H9 (cell line): Measurements from ENCODE around the gene PLPPR5. TPM values are rescaled to one million over a fixed set of nuclear protein-coding genes. Genes with fewer than 3 reads are reported as not detected.

Experiments
- DNase-seq: peaks from one replicate; pipeline ENCODE4 v3.0.0-alpha.2; 2017
- H2AFZ ChIP-seq: one replicate; pipeline ENCODE4 v1.6.1; 2013; ENCODE audit warnings: mild to moderate bottlenecking, low read length, control low read depth, moderate library complexity
- H2AK5ac ChIP-seq: 2 replicates; pipeline ENCODE4 v1.6.1; 2013; ENCODE audit warnings: low read length, control low read depth, mixed read lengths; ENCODE audit not compliant: insufficient read length
- H2BK120ac ChIP-seq: one replicate; pipeline ENCODE4 v1.6.1; 2013; ENCODE audit warnings: low read depth, mild to moderate bottlenecking, low read length, control low read depth, inconsistent platforms; ENCODE audit not compliant: poor library complexity, severe bottlenecking
- H2BK12ac ChIP-seq: 2 replicates; pipeline ENCODE4 v1.6.1; 2013; ENCODE audit warnings: low read length, control low read depth, mixed read lengths, low read depth; ENCODE audit not compliant: insufficient read length
- H2BK15ac ChIP-seq: 2 replicates; pipeline ENCODE4 v1.6.1; 2013; ENCODE audit warnings: low read depth, low read length, control low read depth
- H2BK20ac ChIP-seq: one replicate; pipeline ENCODE4 v1.6.1; 2013; ENCODE audit warnings: low read depth, mild to moderate bottlenecking, low read length, control low read depth, inconsistent platforms; ENCODE audit not compliant: poor library complexity, severe bottlenecking
- H2BK5ac ChIP-seq: 2 replicates; pipeline ENCODE4 v1.6.1; 2013; ENCODE audit warnings: low read length, control low read depth, mixed read lengths; ENCODE audit not compliant: insufficient read length
- H3K14ac ChIP-seq: 2 replicates; pipeline ENCODE4 v1.6.1; 2013; ENCODE audit warnings: low read length, control low read depth; ENCODE audit not compliant: insufficient read depth
- H3K18ac ChIP-seq: 2 replicates; pipeline ENCODE4 v1.6.1; 2013; ENCODE audit warnings: low read depth, mild to moderate bottlenecking, mixed read lengths, low read length, control low read depth; ENCODE audit not compliant: insufficient read length
- H3K23ac ChIP-seq: 2 replicates; pipeline ENCODE4 v1.6.1; 2013; ENCODE audit warnings: low read length, control low read depth, mixed read lengths, low read depth; ENCODE audit not compliant: insufficient read length
- H3K23me2 ChIP-seq: 2 replicates; pipeline ENCODE4 v1.6.1; 2013; ENCODE audit warnings: low read depth, mild to moderate bottlenecking, mixed read lengths, low read length, control low read depth; ENCODE audit not compliant: insufficient read length, poor library complexity, severe bottlenecking
- H3K27ac ChIP-seq: 2 replicates; pipeline ENCODE4 v1.5.1; 2013; ENCODE audit warnings: low read length, control low read depth, mixed read lengths, low read depth; ENCODE audit not compliant: insufficient read length
- H3K27me3 ChIP-seq: 2 replicates; pipeline ENCODE4 v1.6.1; 2013; ENCODE audit warnings: low read length, control low read depth, inconsistent platforms; ENCODE audit not compliant: insufficient read depth
- H3K4ac ChIP-seq: 2 replicates; pipeline ENCODE4 v1.6.1; 2013; ENCODE audit warnings: low read depth, mild to moderate bottlenecking, control low read depth, inconsistent platforms, low read length, moderate library complexity
- H3K4me1 ChIP-seq: 2 replicates; pipeline ENCODE4 v1.6.1; 2013; ENCODE audit warnings: low read length, control low read depth, inconsistent platforms; ENCODE audit not compliant: insufficient read depth
- H3K4me2 ChIP-seq: 2 replicates; pipeline ENCODE4 v1.6.1; 2013; ENCODE audit warnings: low read length, control low read depth, mixed read lengths; ENCODE audit not compliant: insufficient read length, insufficient read depth
- H3K56ac ChIP-seq: 2 replicates; pipeline ENCODE4 v1.6.1; 2013; ENCODE audit warnings: low read depth, mild to moderate bottlenecking, mixed read lengths, low read length, control low read depth; ENCODE audit not compliant: insufficient read length
- H3K79me1 ChIP-seq: 2 replicates; pipeline ENCODE4 v1.6.1; 2013; ENCODE audit warnings: low read depth, mild to moderate bottlenecking, moderate library complexity, low read length, control low read depth, inconsistent platforms; ENCODE audit not compliant: insufficient read depth, poor library complexity, severe bottlenecking
- H3K79me2 ChIP-seq: 2 replicates; pipeline ENCODE4 v1.6.1; 2013; ENCODE audit warnings: low read length, control low read depth, inconsistent platforms; ENCODE audit not compliant: insufficient read depth
- H3K9ac ChIP-seq: 2 replicates; pipeline ENCODE4 v1.6.1; 2013; ENCODE audit warnings: low read length, control low read depth, mixed read lengths; ENCODE audit not compliant: insufficient read length; ENCODE audit errors: extremely low read depth
- H3K9me3 ChIP-seq: one replicate; pipeline ENCODE4 v1.6.1; 2013; ENCODE audit warnings: low read depth, low read length, inconsistent platforms; ENCODE audit not compliant: control insufficient read depth
- H3T11ph ChIP-seq: one replicate; pipeline ENCODE4 v1.6.1; 2013; ENCODE audit warnings: mild to moderate bottlenecking, low read length, control low read depth, inconsistent platforms
- H4K20me1 ChIP-seq: one replicate; pipeline ENCODE4 v1.6.1; 2013; ENCODE audit not compliant: control insufficient read depth, insufficient read length, insufficient read depth
- H4K5ac ChIP-seq: 2 replicates; pipeline ENCODE4 v1.6.1; 2013; ENCODE audit warnings: low read depth, mild to moderate bottlenecking, mixed read lengths, low read length, control low read depth; ENCODE audit not compliant: insufficient read length
- H4K8ac ChIP-seq: replicated peaks from 2 replicates; pipeline ENCODE4 v1.6.1; 2013; ENCODE audit warnings: low read length, control low read depth, mixed read lengths, low read depth; ENCODE audit not compliant: insufficient read length
- H4K91ac ChIP-seq: 2 replicates; pipeline ENCODE4 v1.6.1; 2013; ENCODE audit warnings: low read depth, mild to moderate bottlenecking, moderate library complexity, mixed read lengths, low read length, control low read depth; ENCODE audit not compliant: insufficient read length
- H3K27ac Mint-ChIP-seq, 3 experiments: 2 replicates in 2 of 3; 3 replicates in 1 of 3; pipeline ENCODE4 v1.8.0; 2020 to 2021; ENCODE audit warnings: mixed read lengths in 3 of 3, mild to moderate bottlenecking in 1 of 3, moderate library complexity in 1 of 3
- H3K27me3 Mint-ChIP-seq: 2 replicates; pipeline ENCODE4 v1.8.0; 2021; ENCODE audit warnings: low read depth, mild to moderate bottlenecking, moderate library complexity, mixed read lengths
- H3K36me3 Mint-ChIP-seq, 3 experiments: 2 replicates in 2 of 3; 3 replicates in 1 of 3; pipeline ENCODE4 v1.8.0; 2020 to 2021; ENCODE audit warnings: low read depth in 3 of 3, mixed read lengths in 3 of 3; ENCODE audit not compliant: insufficient read depth in 1 of 3
- H3K4me1 Mint-ChIP-seq, 2 experiments: 2 replicates each; pipeline ENCODE4 v1.8.0; 2020; ENCODE audit warnings: mixed read lengths in 2 of 2
- H3K4me3 Mint-ChIP-seq, 2 experiments: 2 replicates in 1 of 2; 3 replicates in 1 of 2; pipeline ENCODE4 v1.8.0; 2020 to 2021; ENCODE audit warnings: mild to moderate bottlenecking in 2 of 2, mixed read lengths in 2 of 2, moderate library complexity in 1 of 2
- H3K9me3 Mint-ChIP-seq, 2 experiments: 2 replicates in 1 of 2; 3 replicates in 1 of 2; pipeline ENCODE4 v1.8.0; 2020; ENCODE audit warnings: mild to moderate bottlenecking in 2 of 2, mixed read lengths in 2 of 2, moderate library complexity in 1 of 2
- WGBS: extraction: QIAGEN DNeasy Blood & Tissue Kit; methylation state at CpG from one replicate; pipeline ENCODE4 v1.1.7; 2013; ENCODE audit warnings: missing lambda C conversion rate, low lambda C conversion rate, mixed read lengths; ENCODE audit not compliant: insufficient read length; ENCODE audit errors: extremely low coverage; 5-methylcytosine and 5-hydroxymethylcytosine counted together
- total RNA-seq: library from RNA; stranded (reverse); gene quantifications from 2 replicates; pipeline ENCODE4 v1.2.1, GENCODE V29; 2021
- TF ChIP-seq, protein P1 (sequence below): fragments of 200-600 bp; sonication (generic); conservative IDR thresholded peaks from 3 replicates; pipeline ENCODE4 v1.8.0; 2021; ENCODE audit warnings: antibody characterized with exemption, mild to moderate bottlenecking

The PLPPR5 gene
- total RNA-seq, 1 experiment from 2014 or later, result 1.4 TPM

DNA sequence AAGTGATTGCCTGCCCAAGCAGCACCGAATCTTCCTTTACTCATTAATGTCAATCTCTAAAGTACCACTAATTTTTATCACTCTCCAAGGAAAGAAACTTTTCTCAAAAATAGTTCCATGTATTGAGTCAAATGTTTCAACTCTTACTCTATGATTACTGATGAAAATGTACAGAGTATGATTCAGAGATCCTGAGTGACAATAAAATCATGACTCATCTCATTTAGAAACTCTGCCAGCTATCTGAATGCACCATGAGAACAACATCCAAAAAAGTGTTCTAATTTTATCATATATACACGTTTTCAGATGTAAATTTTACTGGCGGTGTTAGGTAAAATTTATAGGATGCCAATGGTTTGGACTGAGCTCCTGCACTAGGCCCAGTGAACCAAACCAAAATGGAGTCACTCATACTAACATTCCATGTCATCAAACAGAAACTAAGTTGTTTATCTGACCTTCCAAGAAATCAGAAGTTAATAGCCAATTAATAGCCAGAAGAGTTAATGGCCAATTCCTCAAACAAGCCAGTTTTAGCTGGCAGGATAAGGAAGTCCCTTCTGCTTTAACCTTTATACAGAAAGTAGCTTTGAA lies 22.6 kb downstream of the PLPPR5 start:
- no peaks in the 10 kb centered on the region for H3K9me3 ChIP-seq
- H4K5ac ChIP-seq, result no peak overlapping the region
- no peak overlapping the region for H2BK15ac ChIP-seq
- no peak overlapping the region for H3K14ac ChIP-seq
- H3K23ac ChIP-seq, result no peak overlapping the region
- H3T11ph ChIP-seq, result no peak overlapping the region
- no peak overlapping the region for H3K4me3 Mint-ChIP-seq
- peaks cover 7 to 11% of the 10 kb centered on the region in 2 experiments for H3K4me1 Mint-ChIP-seq
- H2AK5ac ChIP-seq, result no peak overlapping the region
- no peaks in the 10 kb centered on the region for H3K27me3 Mint-ChIP-seq
- TF ChIP-seq, protein P1, sequence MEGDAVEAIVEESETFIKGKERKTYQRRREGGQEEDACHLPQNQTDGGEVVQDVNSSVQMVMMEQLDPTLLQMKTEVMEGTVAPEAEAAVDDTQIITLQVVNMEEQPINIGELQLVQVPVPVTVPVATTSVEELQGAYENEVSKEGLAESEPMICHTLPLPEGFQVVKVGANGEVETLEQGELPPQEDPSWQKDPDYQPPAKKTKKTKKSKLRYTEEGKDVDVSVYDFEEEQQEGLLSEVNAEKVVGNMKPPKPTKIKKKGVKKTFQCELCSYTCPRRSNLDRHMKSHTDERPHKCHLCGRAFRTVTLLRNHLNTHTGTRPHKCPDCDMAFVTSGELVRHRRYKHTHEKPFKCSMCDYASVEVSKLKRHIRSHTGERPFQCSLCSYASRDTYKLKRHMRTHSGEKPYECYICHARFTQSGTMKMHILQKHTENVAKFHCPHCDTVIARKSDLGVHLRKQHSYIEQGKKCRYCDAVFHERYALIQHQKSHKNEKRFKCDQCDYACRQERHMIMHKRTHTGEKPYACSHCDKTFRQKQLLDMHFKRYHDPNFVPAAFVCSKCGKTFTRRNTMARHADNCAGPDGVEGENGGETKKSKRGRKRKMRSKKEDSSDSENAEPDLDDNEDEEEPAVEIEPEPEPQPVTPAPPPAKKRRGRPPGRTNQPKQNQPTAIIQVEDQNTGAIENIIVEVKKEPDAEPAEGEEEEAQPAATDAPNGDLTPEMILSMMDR, result no peak
- no peaks in the 10 kb centered on the region for H3K79me1 ChIP-seq
- no peak overlapping the region for H2AFZ ChIP-seq
- peaks cover 4 to 8% (median 4%) of the 10 kb centered on the region in 3 experiments; a peak in 3 of 7 replicates for H3K36me3 Mint-ChIP-seq
- H2BK5ac ChIP-seq, result no peak overlapping the region
- no peak overlapping the region for H2BK120ac ChIP-seq
- H3K23me2 ChIP-seq, result no peaks in the 10 kb centered on the region
- H3K27ac Mint-ChIP-seq, result no peak overlapping the region; a peak in 1 of 7 replicates
- no peak overlapping the region for H4K91ac ChIP-seq
- no peak overlapping the region for H3K27ac ChIP-seq
- no CpG with 5 or more reads among the region's 3 CpGs for WGBS
- H2BK20ac ChIP-seq, result no peak overlapping the region
- H3K18ac ChIP-seq, result no peak overlapping the region
- no peaks in the 10 kb centered on the region for H3K79me2 ChIP-seq
- no peaks in the 10 kb centered on the region for H3K4me1 ChIP-seq
- no peaks in the 10 kb centered on the region for H4K20me1 ChIP-seq
- H4K8ac ChIP-seq, result no peak overlapping the region
- H3K4me2 ChIP-seq, result no peak overlapping the region
- DNase-seq, result no peak
- peaks cover 7 to 10% of the 10 kb centered on the region in 2 experiments for H3K9me3 Mint-ChIP-seq
- no peaks in the 10 kb centered on the region for H3K27me3 ChIP-seq
- no peak overlapping the region for H3K56ac ChIP-seq
- no peak overlapping the region for H2BK12ac ChIP-seq
- H3K9ac ChIP-seq, result no peak overlapping the region
- H3K4ac ChIP-seq, result no peak overlapping the region
